Stomach (tissue), 4 donors: Measurements from ENCODE around the gene WNT4.

ENCODE experiments used
- POLR2A ChIP-seq, 4 donors: fragments of 450-650 bp; IDR thresholded peaks; one replicate each; pipeline ENCODE4 v1.6.1; 2016; ENCODE audit warnings: antibody characterized with exemption in 4 of 4, control low read depth in 2 of 4, mild to moderate bottlenecking in 1 of 4, moderate library complexity in 1 of 4
- TF ChIP-seq, protein P1 (sequence below), 7 experiments: fragments of 450-650 bp in 4 of 7; fragments of 200-600 bp in 3 of 7; sonication (generic) in 3 of 7; IDR thresholded peaks; one replicate each; pipeline ENCODE4 v1.5.1; 2016 to 2019; ENCODE audit warnings: antibody characterized with exemption in 7 of 7, control low read depth in 2 of 7, mild to moderate bottlenecking in 1 of 7

DNA sequence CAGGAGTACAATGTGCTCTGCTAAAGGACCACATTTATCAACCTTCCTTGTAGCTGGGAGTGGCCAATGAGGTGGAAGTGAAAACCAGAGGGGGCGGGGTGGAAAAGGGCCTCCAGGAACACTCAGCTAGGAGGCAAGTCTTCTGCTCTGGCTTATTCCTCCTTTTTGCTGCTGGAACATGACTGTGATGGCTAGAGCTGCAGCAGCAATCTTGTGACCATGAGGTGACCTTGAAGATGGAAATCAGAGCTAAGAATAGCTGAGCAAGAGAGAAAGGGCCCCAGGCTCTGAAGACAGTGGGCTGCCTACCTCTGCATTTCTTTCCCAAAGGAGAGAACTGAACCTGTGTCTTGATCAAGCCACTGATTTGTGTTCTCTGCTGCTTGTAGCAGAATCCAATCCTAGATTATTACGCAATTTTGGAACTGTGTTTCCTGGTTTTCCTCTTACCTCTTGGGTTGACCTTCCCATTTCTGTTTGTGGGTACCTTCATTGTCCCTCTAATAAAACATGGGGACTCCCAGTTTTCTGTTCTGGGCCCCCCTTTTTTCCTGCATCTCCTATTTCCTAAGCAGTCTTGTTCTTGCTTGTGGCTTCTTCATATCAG lies 36.4 kb upstream of the WNT4 start:
- TF ChIP-seq, protein P1, sequence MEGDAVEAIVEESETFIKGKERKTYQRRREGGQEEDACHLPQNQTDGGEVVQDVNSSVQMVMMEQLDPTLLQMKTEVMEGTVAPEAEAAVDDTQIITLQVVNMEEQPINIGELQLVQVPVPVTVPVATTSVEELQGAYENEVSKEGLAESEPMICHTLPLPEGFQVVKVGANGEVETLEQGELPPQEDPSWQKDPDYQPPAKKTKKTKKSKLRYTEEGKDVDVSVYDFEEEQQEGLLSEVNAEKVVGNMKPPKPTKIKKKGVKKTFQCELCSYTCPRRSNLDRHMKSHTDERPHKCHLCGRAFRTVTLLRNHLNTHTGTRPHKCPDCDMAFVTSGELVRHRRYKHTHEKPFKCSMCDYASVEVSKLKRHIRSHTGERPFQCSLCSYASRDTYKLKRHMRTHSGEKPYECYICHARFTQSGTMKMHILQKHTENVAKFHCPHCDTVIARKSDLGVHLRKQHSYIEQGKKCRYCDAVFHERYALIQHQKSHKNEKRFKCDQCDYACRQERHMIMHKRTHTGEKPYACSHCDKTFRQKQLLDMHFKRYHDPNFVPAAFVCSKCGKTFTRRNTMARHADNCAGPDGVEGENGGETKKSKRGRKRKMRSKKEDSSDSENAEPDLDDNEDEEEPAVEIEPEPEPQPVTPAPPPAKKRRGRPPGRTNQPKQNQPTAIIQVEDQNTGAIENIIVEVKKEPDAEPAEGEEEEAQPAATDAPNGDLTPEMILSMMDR (IDR thresholded peaks at IDR 0.05), result no peak
- TF ChIP-seq POLR2A (IDR thresholded peaks at IDR 0.05), result no peak
